Left ventricle myocardium inferior (tissue), 1 donor: Measurements from ENCODE around the gene CCDC122. TPM values are rescaled to one million over a fixed set of nuclear protein-coding genes. Genes with fewer than 3 reads are reported as not detected.
"Not testable (repeated sequence)": the region's sequence is repeated elsewhere in the genome, so short reads cannot be mapped to it uniquely, and the experiment has no call there.

Experiments
- DNase-seq: peaks from one replicate; pipeline ENCODE4 v3.0.0-alpha.2; 2020
- H3K27ac ChIP-seq: fragments of 200-600 bp; replicated peaks from 2 replicates; pipeline ENCODE4 v1.8.0; 2021
- H3K27me3 ChIP-seq: fragments of 200-600 bp; 2 replicates; pipeline ENCODE4 v1.8.0; 2021; ENCODE audit warnings: low read depth
- H3K36me3 ChIP-seq: fragments of 200-600 bp; 2 replicates; pipeline ENCODE4 v1.8.0; 2021
- H3K4me1 ChIP-seq: fragments of 200-600 bp; 2 replicates; pipeline ENCODE4 v1.8.0; 2021
- H3K4me3 ChIP-seq: fragments of 200-600 bp; 2 replicates; pipeline ENCODE4 v1.8.0; 2021; ENCODE audit warnings: mild to moderate bottlenecking, moderate library complexity
- H3K9me3 ChIP-seq: fragments of 200-600 bp; replicated peaks from 2 replicates; pipeline ENCODE4 v1.8.0; 2021
- CTCF ChIP-seq: fragments of 200-600 bp; IDR thresholded peaks from 2 replicates; pipeline ENCODE4 v1.8.0; 2021; ENCODE audit warnings: antibody characterized with exemption, mild to moderate bottlenecking, borderline replicate concordance
- intact Hi-C: fragments of 100-400 bp; cut with micrococcal nuclease; formaldehyde crosslinking; loops from one replicate; pipeline ENCODE4 v1.11.0; 2022
- total RNA-seq: library from RNA; stranded (reverse); fragmentation: NEBNext Ultra II Directional; extraction: Animal tissue kit (Norgen Biotek cat#: 25700); gene quantifications from one replicate; pipeline ENCODE4 v1.2.1, GENCODE V29; 2021
- donor health status: DM: no; HTN: yes; CAD: no; lungs with severe emphysema.

The CCDC122 gene
- total RNA-seq, 1 donor from 2014 or later, result 2.0 TPM

GRCh38 chr13:43846496-43847158, 32.9 kb downstream of the CCDC122 start:
- intact Hi-C loops, result no loop called here
- H3K9me3 ChIP-seq, result peaks cover 23% of the 10 kb centered on the region
- no peak for TF ChIP-seq CTCF
- no peaks in the 10 kb centered on the region for H3K27me3 ChIP-seq
- no peaks in the 10 kb centered on the region for H3K4me1 ChIP-seq
- no peak overlapping the region for H3K27ac ChIP-seq
- H3K4me3 ChIP-seq, result no peak overlapping the region
- DNase-seq, result no peak
- peaks cover 11% of the 10 kb centered on the region for H3K36me3 ChIP-seq

GRCh38 chr13:43838909-43839308, 40.6 kb downstream of the CCDC122 start:
- H3K27ac ChIP-seq, result no peak overlapping the region
- intact Hi-C loops, result no loop called here
- H3K27me3 ChIP-seq, result no peaks in the 10 kb centered on the region
- no peak for TF ChIP-seq CTCF
- no peak for DNase-seq
- no peaks in the 10 kb centered on the region for H3K9me3 ChIP-seq
- H3K36me3 ChIP-seq, result no peaks in the 10 kb centered on the region
- no peak overlapping the region for H3K4me3 ChIP-seq
- no peaks in the 10 kb centered on the region for H3K4me1 ChIP-seq

GRCh38 chr13:43835701-43836100, 43.8 kb downstream of the CCDC122 start:
- no peak overlapping the region for H3K4me3 ChIP-seq
- no peak for DNase-seq
- H3K36me3 ChIP-seq, result no peaks in the 10 kb centered on the region
- no peaks in the 10 kb centered on the region for H3K4me1 ChIP-seq
- H3K9me3 ChIP-seq, result no peaks in the 10 kb centered on the region
- H3K27me3 ChIP-seq, result no peaks in the 10 kb centered on the region
- H3K27ac ChIP-seq, result no peak overlapping the region
- intact Hi-C loops, result no loop called here
- TF ChIP-seq CTCF, result no peak

GRCh38 chr13:43831088-43831487, 48.5 kb downstream of the CCDC122 start:
- H3K4me3 ChIP-seq, result no peak overlapping the region
- TF ChIP-seq CTCF, result no peak
- DNase-seq, result no peak
- no peaks in the 10 kb centered on the region for H3K4me1 ChIP-seq
- no peaks in the 10 kb centered on the region for H3K27me3 ChIP-seq
- intact Hi-C loops, result no loop called here
- H3K27ac ChIP-seq, result no peak overlapping the region
- no peaks in the 10 kb centered on the region for H3K9me3 ChIP-seq
- H3K36me3 ChIP-seq, result no peaks in the 10 kb centered on the region

- DNase-seq, result no peak
- H3K27ac ChIP-seq, result no peak overlapping the region
- no peaks in the 10 kb centered on the region for H3K9me3 ChIP-seq
- no peaks in the 10 kb centered on the region for H3K27me3 ChIP-seq
- H3K36me3 ChIP-seq, result no peaks in the 10 kb centered on the region
- H3K4me1 ChIP-seq, result no peaks in the 10 kb centered on the region
- no peak overlapping the region for H3K4me3 ChIP-seq
- TF ChIP-seq CTCF, result no peak
- intact Hi-C loops, result no loop called here
These were observed 49.1 kb downstream of the CCDC122 start for GRCh38 chr13:43830497-43830881.

GRCh38 chr13:43824656-43825055, 54.9 kb downstream of the CCDC122 start:
- intact Hi-C loops, H3K4me3 ChIP-seq, H3K27ac ChIP-seq, H3K36me3 ChIP-seq, H3K4me1 ChIP-seq, DNase-seq, H3K27me3 ChIP-seq, H3K9me3 ChIP-seq: not testable (repeated sequence)
